Breast epithelium (tissue), 4 donors: Measurements from ENCODE around the gene ELAC2. TPM values are rescaled to one million over a fixed set of nuclear protein-coding genes. Genes with fewer than 3 reads are reported as not detected.

Experiments used
- DNase-seq, 2 donors: peaks; one replicate each; pipeline ENCODE4 v3.0.0-alpha.2; 2019; ENCODE audit warnings: low spot score in 2 of 2
- H3K27ac ChIP-seq, 2 donors: fragments of 200-600 bp; sonication (generic) in 1 of 2; one replicate each; pipeline ENCODE4 v1.5.1; 2016 to 2019; ENCODE audit warnings: mild to moderate bottlenecking in 1 of 2
- H3K27me3 ChIP-seq, 2 donors: fragments of 200-600 bp; sonication (generic) in 1 of 2; one replicate each; pipeline versions ENCODE4 v1.5.1 to v1.6.0; 2017 to 2019; ENCODE audit warnings: control low read depth in 1 of 2, mild to moderate bottlenecking in 1 of 2
- H3K36me3 ChIP-seq: fragments of 200-600 bp; one replicate; pipeline ENCODE4 v1.5.1; 2019
- H3K4me1 ChIP-seq, 2 donors: fragments of 200-600 bp; sonication (generic); one replicate each; pipeline ENCODE4 v1.5.1; 2016 to 2019; ENCODE audit warnings: control low read depth in 1 of 2
- H3K4me3 ChIP-seq, 3 donors: fragments of 200-600 bp; sonication (generic); 1 replicate in 2 of 3; 2 replicates in 1 of 3; pipeline ENCODE4 v1.5.1; 2016 to 2019; ENCODE audit warnings: mild to moderate bottlenecking in 3 of 3, moderate library complexity in 2 of 3
- H3K9me3 ChIP-seq, 2 donors: fragments of 200-600 bp; sonication (generic) in 1 of 2; one replicate each; pipeline ENCODE4 v1.5.1; 2016 to 2019; ENCODE audit warnings: control low read depth in 1 of 2
- CTCF ChIP-seq, 3 donors: fragments of 450-650 bp; IDR thresholded peaks; one replicate each; pipeline ENCODE4 v1.5.1; 2016 to 2017; ENCODE audit warnings: antibody characterized with exemption in 3 of 3, mild to moderate bottlenecking in 3 of 3, moderate library complexity in 3 of 3
- POLR2A ChIP-seq: fragments of 450-650 bp; IDR thresholded peaks from one replicate; pipeline ENCODE4 v1.6.1; 2016; ENCODE audit warnings: antibody characterized with exemption, mild to moderate bottlenecking, moderate library complexity
- POLR2AphosphoS5 ChIP-seq, 3 donors: sonication (generic); formaldehyde crosslinking; IDR thresholded peaks; one replicate each; pipeline ENCODE4 v1.6.1; 2017; ENCODE audit warnings: antibody characterized with exemption in 3 of 3
- intact Hi-C: fragments of 100-400 bp; cut with DNase I; formaldehyde crosslinking; loops from one replicate; pipeline ENCODE4 v1.15.1; 2023; ENCODE audit warnings: low total_unique reads
- total RNA-seq, 3 donors: library from RNA; depleted of rRNA; stranded (reverse); fragments of >200 nt; gene quantifications; one replicate each; pipeline ENCODE4 v1.1.0, GENCODE V29; 2016

Gene ELAC2
- total RNA-seq, 3 donors from 2014 or later = 67.2 to 83.0 (median 76.4) TPM

- no peaks in the 10 kb centered on the region for H3K27me3 ChIP-seq
- TF ChIP-seq POLR2A (no peak), POLR2AphosphoS5 (IDR thresholded peaks at IDR 0.05) (no peak), CTCF (IDR thresholded peaks at IDR 0.05) (no peak)
- intact Hi-C loops = no loop called here
- H3K27ac ChIP-seq = no peak overlapping the region
- H3K4me3 ChIP-seq = no peak overlapping the region
- no peaks in the 10 kb centered on the region for H3K4me1 ChIP-seq
- no peak for DNase-seq
- no peaks in the 10 kb centered on the region for H3K9me3 ChIP-seq
- no peaks in the 10 kb centered on the region for H3K36me3 ChIP-seq
These were observed 29.3 kb upstream of the ELAC2 start for GRCh38 chr17:13047011-13047606.

- H3K27ac ChIP-seq = no peak overlapping the region
- no peaks in the 10 kb centered on the region for H3K9me3 ChIP-seq
- no peak for TF ChIP-seq POLR2A
- no peak for TF ChIP-seq POLR2AphosphoS5 (IDR thresholded peaks at IDR 0.05)
- no peak for TF ChIP-seq CTCF (IDR thresholded peaks at IDR 0.05)
- no peaks in the 10 kb centered on the region for H3K36me3 ChIP-seq
- DNase-seq = no peak
- intact Hi-C loops = no loop called here
- H3K4me1 ChIP-seq = no peaks in the 10 kb centered on the region
- no peaks in the 10 kb centered on the region for H3K27me3 ChIP-seq
- H3K4me3 ChIP-seq = no peak overlapping the region
These were observed 28.5 kb upstream of the ELAC2 start for GRCh38 chr17:13046361-13046760.

GRCh38 chr17:13044572-13045065, 26.8 kb upstream of the ELAC2 start:
- DNase-seq = no peak
- Histone ChIP-seq H3K36me3 (no peaks in the 10 kb centered on the region), H3K9me3 (no peaks in the 10 kb centered on the region), H3K4me1 (no peaks in the 10 kb centered on the region), H3K4me3 (no peak overlapping the region), H3K27ac (no peak overlapping the region), H3K27me3 (no peaks in the 10 kb centered on the region)
- no peak for TF ChIP-seq POLR2A
- TF ChIP-seq POLR2AphosphoS5 (IDR thresholded peaks at IDR 0.05) = no peak
- TF ChIP-seq CTCF (IDR thresholded peaks at IDR 0.05) = no peak
- intact Hi-C loops = no loop called here

- no peak for DNase-seq
- Histone ChIP-seq H3K27me3 (no peaks in the 10 kb centered on the region), H3K4me3 (no peak overlapping the region), H3K9me3 (peaks cover 6 to 12% of the 10 kb centered on the region in 2 donors), H3K27ac (no peak overlapping the region), H3K4me1 (no peaks in the 10 kb centered on the region), H3K36me3 (no peaks in the 10 kb centered on the region)
- TF ChIP-seq CTCF (IDR thresholded peaks at IDR 0.05) (no peak), POLR2A (no peak), POLR2AphosphoS5 (IDR thresholded peaks at IDR 0.05) (no peak)
- intact Hi-C loops = no loop called here
These were observed 21.3 kb upstream of the ELAC2 start for GRCh38 chr17:13038931-13039665.

- H3K4me1 ChIP-seq = no peaks in the 10 kb centered on the region
- intact Hi-C loops = no loop called here
- TF ChIP-seq POLR2AphosphoS5 (IDR thresholded peaks at IDR 0.05) (no peak), CTCF (IDR thresholded peaks at IDR 0.05) (no peak), POLR2A (no peak)
These were observed 18.9 kb upstream of the ELAC2 start for GRCh38 chr17:13036751-13037150.

More at GRCh38 chr17:13036751-13037150, 18.9 kb upstream of the ELAC2 start:
- Histone ChIP-seq H3K36me3 (no peaks in the 10 kb centered on the region), H3K27ac (no peak overlapping the region), H3K27me3 (no peaks in the 10 kb centered on the region), H3K4me3 (no peak overlapping the region), H3K9me3 (peaks cover 6 to 12% of the 10 kb centered on the region in 2 donors)
- no peak for DNase-seq
